Neural progenitor cell (in vitro differentiated cells): Measurements from ENCODE around the gene LRBA.

Experiments
- EZH2 ChIP-seq: fragments of 200-600 bp; sonication (generic); IDR thresholded peaks from 2 replicates; pipeline ENCODE4 v1.6.1; 2017; ENCODE audit warnings: antibody characterized with exemption, mild to moderate bottlenecking, moderate library complexity
- EZH2phosphoT487 ChIP-seq: fragments of 200-600 bp; sonication (generic); IDR thresholded peaks from 2 replicates; pipeline ENCODE4 v1.6.1; 2017; ENCODE audit warnings: antibody characterized with exemption
- TF ChIP-seq, protein P1 (sequence below): fragments of 200-600 bp; sonication (generic); IDR thresholded peaks from 2 replicates; pipeline ENCODE4 v1.5.1; 2017; ENCODE audit warnings: antibody characterized with exemption, mild to moderate bottlenecking

DNA sequence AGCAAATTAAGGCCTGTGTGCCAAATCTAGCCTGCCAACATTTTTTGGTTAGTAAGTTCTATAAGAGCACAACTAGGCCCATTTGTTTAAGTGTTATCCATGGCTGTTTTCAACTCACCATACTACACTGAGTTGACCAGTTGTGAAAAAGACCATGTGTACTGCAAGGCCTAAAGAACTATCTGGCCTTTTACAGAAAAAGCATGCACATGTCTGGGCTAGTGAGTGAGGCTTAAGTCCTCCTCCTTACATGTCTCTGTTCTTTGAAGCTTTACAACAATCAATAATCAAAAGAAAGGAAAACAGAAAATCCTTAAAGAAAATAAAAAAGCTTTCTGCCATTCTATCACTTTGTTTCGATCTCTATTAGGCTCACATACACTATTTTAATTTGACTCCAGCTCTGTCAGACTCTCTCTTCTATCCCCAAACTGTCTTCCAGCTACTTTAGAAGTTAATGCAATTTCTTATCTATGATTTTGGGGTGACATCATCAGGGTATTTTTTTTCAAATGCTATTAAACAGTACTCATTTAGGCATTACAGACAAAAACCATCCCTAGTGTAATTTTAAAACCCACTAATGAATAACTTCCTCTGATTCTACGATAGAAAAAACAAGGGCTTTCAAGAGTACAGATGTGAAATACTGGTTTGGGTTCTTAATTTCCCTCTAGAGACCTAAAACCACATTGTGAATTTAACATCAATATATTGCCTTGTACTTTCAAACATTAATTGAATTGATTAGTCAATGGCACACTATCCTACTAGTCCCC, 271.3 kb downstream of the LRBA start:
- TF ChIP-seq, protein P1, sequence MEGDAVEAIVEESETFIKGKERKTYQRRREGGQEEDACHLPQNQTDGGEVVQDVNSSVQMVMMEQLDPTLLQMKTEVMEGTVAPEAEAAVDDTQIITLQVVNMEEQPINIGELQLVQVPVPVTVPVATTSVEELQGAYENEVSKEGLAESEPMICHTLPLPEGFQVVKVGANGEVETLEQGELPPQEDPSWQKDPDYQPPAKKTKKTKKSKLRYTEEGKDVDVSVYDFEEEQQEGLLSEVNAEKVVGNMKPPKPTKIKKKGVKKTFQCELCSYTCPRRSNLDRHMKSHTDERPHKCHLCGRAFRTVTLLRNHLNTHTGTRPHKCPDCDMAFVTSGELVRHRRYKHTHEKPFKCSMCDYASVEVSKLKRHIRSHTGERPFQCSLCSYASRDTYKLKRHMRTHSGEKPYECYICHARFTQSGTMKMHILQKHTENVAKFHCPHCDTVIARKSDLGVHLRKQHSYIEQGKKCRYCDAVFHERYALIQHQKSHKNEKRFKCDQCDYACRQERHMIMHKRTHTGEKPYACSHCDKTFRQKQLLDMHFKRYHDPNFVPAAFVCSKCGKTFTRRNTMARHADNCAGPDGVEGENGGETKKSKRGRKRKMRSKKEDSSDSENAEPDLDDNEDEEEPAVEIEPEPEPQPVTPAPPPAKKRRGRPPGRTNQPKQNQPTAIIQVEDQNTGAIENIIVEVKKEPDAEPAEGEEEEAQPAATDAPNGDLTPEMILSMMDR, result no peak
- TF ChIP-seq EZH2 (no peak), EZH2phosphoT487 (no peak)
